Stimulated activated CD4-positive, alpha-beta T cell treated with anti-CD3 and anti-CD28 coated beads, TNF-alpha, amount 100 ng/mL, for 24 hours (primary cell): Measurements from ENCODE around the gene GALNTL6.

Experiments
- DNase-seq, 3 experiments: peaks; one replicate each; pipeline ENCODE4 v3.0.0-alpha.2; 2020; ENCODE audit warnings: low read depth in 3 of 3

GALNTL6 gene

GRCh38 chr4:171880136-171880535 is 66.9 kb downstream of the GALNTL6 start:
- no peak for DNase-seq

- no peak for DNase-seq
Measured at GRCh38 chr4:171889681-171890080, 76.5 kb downstream of the GALNTL6 start.

DNA sequence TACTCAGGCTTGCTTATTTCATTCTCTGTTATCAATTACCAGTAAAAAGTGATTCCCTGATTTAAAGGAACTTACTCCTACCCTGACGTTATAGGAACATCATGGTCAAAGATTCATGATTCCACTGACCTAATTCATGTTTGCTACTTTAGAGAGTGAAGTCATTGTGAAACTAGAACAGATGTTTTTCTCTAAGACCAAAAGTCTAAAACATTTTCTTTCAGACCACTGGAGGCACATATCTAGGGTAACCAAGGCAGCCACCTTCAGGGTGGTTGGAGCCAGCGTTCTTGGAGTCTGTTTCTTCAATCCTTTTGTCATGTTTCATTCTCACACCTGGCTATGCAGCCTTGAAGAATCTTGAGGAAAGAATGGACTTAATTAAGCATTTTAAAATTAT is 77.8 kb downstream of the GALNTL6 start:
- DNase-seq, result no peak

- no peak for DNase-seq
Measured at GRCh38 chr4:171896426-171896825, 83.2 kb downstream of the GALNTL6 start.

- DNase-seq, result no peak
Measured at GRCh38 chr4:171919314-171919713, 106.1 kb downstream of the GALNTL6 start.

DNA sequence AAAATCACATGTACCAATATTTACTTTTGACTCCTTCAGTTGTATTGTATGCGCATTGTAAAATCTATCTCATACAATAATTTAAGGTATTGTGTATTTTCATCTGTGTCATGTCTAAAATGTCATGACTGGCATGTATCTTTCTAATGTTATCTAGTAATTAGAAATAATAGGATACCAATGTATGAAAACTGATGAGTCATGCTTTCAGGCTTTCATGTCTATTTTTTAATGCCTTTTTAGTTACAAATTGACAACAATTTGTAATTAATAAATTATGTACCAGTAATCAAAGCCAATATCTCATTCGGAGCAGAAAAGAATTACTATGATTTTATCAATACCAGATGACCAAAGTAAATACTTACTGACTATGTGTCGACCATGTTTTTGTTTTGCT is 107.7 kb downstream of the GALNTL6 start:
- DNase-seq, result no peak

DNA sequence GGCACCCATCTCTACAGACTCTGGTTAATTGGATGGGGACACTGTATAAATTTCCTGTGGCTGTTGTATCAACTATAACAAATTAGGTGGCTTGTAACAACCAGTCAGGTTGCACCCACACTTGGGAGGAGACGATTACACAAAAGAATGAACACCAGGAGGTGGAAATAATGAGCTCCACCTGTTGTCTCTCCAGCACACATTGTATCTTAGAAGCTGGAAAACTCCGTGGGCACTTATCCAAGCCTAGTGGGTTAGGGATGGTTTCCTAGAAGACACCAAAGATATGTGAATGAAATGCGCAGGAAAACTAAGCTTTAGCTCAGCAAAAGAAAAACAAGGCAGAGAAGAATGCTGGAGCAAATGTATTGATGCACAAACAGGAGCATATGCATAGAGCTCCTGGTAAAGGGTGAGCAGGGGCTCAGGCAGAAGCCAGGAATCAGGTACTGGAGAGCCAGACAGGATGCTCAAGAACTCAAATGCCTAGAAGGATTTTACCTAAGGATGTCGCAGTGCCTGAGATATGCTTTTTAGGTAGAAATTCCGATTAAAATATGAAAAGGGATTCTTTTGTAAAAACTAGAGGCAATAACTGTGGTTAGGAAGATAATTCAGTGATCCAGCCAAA is 111.7 kb downstream of the GALNTL6 start:
- DNase-seq, result no peak

GRCh38 chr4:171928336-171928735 is 115.1 kb downstream of the GALNTL6 start:
- no peak for DNase-seq

DNA sequence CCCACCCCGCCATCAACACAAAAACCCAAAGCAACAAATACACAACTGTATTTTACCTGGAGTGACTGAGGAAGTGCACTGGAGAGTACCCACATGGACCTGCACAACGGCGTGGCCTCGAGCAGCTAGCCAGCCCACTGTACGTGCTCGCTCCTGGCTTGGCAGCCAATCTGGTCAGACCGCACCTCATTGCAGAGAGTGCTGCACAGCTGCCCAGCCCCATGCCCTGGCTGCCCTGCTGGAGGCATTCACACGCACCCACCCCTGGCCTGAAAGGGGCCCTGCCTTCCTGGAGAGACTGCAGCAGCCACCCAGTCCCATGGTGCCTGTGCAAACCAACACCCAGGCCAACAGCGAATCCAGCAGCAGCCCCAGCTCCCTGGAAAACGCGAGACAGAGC is 116.3 kb downstream of the GALNTL6 start:
- no peak for DNase-seq

GRCh38 chr4:171929907-171930306 is 116.7 kb downstream of the GALNTL6 start:
- no peak for DNase-seq

DNA sequence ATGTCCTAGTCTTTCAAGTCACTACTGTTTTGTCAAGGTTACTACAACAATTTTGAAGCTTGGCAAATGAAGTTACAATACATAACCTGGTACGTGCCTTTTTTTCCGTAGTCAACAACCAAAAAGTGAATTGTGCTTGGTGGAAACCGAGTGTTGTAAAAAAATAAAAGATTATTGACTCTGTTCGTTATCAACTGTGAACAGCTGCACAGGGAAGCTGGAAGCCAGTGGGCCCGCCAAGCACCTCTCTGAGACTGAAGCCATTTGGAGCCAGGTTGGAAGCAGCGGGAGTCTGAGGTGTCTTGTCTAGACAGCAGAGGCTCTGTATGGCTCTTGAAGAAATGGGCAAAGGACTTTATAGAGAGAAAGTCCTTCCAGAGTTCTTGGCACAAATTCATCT is 119.0 kb downstream of the GALNTL6 start:
- DNase-seq, result no peak

- DNase-seq, result no peak
Measured at GRCh38 chr4:171940656-171941055, 127.5 kb downstream of the GALNTL6 start.

DNA sequence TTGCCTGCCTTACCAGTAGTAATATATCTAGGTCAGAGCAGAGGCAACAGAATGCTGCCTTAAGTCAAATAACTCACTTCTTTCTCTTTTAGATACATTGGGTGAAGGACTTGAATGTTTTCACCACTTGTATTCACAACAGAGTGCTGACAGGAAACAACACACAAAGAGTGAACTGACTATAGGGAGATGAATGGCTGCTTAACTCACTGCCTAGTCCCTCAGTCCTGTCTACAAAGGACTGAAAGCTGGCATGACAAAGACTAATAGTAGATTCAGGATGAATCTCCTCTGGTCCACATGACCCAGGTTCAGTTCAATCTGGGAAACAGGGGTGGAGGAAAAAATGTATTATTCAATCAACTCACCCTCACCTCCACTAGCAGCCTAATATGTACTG is 134.2 kb downstream of the GALNTL6 start:
- no peak for DNase-seq

DNA sequence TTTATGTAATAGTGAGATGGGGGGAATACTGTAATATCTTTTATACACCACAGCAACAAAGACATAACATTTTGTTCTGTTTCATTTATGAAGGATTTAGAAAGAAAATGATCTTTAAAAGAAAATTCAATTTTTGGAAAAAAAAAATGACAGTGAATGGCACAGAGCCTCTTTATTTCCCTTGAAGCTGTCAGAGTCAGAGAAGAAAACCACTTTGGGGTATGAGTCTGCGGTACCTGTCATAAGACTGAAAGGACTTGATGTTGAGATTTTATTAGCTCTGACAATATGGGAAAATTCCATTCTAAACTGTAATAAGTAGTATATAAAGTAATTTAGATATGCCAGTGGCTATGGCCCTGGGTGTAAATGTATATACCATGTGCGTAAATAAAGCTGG is 134.8 kb downstream of the GALNTL6 start:
- no peak for DNase-seq

DNA sequence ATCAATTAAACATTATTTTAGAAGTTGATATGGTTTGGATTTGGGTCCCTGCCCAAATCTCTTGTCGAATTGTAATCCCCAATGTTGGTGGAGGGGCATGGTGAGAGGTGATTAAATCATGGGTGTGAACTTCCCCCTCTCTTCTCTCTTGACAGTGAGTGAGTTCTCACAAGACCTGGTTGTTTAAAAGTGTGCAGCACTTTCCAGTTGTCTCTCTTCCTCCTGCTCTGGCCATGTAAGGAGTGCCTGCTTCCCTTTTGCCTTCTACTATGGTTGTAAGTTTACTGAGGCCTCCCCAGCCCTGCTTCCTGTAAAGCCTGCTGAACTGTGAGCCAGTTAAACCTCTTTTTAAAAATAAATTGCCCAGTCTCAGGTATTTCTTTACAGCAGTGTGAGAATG is 141.4 kb downstream of the GALNTL6 start:
- DNase-seq, result no peak

DNA sequence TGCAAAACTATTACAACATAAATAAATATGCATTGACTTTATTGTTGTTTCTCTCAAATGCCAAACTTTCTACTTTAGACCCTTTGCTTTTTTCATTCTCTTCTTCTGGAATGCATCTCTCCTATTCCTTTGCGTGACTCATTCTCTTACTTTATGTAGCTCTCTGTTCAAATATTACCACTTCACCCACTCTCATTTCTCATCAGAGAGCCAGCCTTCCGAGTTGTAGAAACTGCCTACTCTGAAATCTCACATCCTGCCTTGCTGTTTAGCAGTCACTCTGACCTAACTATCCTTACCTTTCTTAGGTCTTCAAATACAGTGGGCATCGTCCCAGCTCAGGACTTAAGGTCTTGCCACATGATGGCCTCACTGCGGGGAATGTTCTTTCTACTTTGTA is 143.5 kb downstream of the GALNTL6 start:
- no peak for DNase-seq

DNA sequence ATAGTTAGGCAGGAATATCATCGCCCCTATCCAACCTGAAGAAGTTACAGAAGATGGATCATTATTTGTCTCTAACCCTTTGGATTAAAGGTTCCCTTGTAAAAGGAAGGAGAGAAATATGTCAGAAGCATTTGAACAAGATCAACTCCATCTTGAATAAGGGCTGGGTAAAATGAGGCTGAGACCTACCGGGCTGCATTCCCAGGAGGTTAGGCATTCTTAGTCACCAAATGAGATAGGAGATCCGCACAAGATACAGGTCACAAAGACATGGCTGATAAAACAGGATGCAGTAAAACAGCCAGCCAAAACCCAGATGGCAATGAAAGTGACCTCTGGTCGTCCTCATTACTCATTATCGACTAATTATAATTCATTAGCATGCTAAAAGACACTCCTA is 148.9 kb downstream of the GALNTL6 start:
- DNase-seq, result no peak

- no peak for DNase-seq
Measured at GRCh38 chr4:171966356-171966755, 153.2 kb downstream of the GALNTL6 start.

DNA sequence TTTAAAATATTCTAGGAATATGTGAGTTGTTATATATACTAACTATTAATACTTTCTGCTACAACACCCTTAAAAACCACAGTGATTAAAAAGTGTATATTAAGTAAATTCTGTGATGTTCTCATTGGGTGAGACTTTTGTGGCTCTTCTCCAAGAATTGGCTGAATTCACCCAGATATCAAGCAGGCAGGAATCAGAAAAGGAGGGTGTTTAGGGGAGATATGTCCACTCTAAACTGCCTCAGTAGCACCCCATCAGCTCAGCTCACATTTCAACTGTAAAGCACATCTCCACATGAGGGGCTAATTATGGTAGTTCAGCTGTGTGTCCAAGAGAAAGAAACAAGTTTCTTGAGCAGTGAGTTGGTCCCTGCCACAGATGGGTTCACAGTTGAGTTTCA is 165.0 kb downstream of the GALNTL6 start:
- DNase-seq, result no peak

- no peak for DNase-seq
Measured at GRCh38 chr4:171979461-171979860, 166.3 kb downstream of the GALNTL6 start.

GRCh38 chr4:171981185-171981584 is 168.0 kb downstream of the GALNTL6 start:
- DNase-seq, result no peak

- no peak for DNase-seq
Measured at GRCh38 chr4:171983935-171984805, 171.0 kb downstream of the GALNTL6 start.

DNA sequence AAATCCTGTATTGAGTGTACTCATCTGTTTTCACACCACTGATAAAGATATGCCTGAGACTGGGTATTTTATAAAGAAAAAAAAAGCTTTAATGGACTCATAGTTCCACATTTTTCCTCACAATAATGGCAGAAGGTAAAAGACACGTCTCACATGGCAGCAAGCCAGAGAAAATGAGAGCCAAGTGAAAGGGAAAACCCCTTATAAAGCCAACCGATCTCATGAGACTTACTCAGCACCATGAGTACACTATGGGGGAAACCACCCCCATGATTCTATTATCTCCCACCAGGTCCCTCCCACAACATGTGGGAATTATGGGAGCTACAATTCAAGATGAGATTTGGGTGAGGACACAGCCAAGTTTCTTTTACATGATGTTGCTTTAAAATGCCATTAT is 171.9 kb downstream of the GALNTL6 start:
- no peak for DNase-seq
